ENCODE data around the gene GPSM1.

The GPSM1 gene

DNA sequence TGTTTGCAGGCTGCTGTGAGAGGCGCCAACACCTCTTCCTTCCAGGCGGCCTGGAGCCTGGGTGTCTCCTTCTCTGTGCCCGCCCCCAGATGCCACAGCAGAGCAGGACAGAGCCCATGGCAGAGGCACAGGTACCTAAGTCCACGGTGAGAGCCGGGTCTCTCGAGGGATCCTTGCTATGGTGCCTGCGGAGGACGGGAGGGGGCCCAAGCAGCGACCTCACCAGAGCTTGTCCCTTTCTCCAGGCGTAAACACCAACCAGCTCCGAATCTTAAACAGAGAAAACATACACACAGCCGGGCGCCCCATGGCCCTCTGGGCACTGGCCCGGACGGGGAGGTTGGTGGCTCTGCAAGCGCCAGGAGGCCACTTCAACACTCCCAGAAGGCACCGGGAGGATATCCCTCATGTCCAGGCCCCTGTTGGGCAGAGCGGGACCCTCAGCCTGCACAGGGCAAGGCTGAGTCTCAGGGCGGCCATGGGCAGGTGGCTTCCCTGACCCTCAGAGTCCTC lies 35.3 kb upstream of the GPSM1 start:
- DNase-seq: no peak

DNA sequence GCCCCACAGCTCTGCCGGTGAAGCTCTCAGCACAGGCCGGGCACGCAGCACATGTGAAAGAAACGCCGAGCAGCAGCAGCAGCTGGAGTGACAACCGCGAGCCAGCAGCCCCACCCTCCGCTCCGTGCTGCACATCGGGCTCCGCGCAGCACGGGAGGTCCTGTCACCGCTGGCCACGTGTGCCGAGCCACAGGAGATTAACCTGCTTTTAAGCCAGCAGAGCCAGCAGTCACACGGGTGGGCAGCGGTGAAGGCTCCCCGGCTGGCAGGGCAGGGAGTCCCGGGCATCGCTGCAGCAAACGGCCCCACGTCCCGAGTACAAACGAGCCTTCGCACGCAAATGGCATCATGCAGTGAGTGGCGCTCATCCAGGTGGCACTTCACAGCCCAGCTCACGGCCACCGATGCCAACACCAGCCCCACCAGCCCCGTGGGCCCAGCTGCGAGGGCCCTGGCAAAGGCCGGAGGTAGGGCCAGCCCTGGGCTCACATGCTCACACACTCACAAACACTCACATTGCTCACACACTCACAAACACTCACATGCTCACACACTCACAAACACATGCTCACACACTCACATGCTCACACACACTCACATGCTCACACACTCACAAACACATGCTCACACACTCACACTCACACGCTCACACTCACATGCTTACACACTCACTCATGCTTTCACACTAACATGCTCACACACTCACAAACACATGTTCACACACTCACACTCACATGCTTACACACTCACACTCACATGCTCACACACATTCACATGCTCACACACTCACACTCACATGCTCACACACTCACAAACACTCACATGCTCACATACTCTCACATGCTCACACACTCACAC lies 34.5 kb upstream of the GPSM1 start:
- DNase-seq: no peak

GRCh38 chr9:136293476-136294077 lies 33.8 kb upstream of the GPSM1 start:
- no peak for DNase-seq

DNA sequence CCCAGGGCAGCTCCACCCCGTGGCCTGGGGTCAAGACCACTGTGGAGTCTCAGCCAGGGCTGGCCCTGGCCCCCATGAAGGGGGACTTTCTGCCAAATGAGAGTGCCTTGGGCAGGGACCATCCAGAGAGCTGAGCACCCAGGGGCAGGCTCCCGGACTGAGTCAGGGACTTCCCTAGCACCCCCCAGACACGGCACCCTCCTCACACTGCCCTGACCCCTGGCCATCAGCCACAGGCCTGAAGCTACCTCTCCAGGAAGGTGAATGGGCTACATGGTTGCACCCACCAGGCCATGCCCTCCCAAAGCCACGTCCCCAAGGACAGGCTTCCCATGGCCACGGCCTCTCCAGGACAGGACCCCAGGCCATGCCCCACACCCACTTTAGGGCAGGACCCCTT lies 32.9 kb upstream of the GPSM1 start:
- no peak for DNase-seq

GRCh38 chr9:136295055-136295454 lies 32.3 kb upstream of the GPSM1 start:
- no peak for DNase-seq

DNA sequence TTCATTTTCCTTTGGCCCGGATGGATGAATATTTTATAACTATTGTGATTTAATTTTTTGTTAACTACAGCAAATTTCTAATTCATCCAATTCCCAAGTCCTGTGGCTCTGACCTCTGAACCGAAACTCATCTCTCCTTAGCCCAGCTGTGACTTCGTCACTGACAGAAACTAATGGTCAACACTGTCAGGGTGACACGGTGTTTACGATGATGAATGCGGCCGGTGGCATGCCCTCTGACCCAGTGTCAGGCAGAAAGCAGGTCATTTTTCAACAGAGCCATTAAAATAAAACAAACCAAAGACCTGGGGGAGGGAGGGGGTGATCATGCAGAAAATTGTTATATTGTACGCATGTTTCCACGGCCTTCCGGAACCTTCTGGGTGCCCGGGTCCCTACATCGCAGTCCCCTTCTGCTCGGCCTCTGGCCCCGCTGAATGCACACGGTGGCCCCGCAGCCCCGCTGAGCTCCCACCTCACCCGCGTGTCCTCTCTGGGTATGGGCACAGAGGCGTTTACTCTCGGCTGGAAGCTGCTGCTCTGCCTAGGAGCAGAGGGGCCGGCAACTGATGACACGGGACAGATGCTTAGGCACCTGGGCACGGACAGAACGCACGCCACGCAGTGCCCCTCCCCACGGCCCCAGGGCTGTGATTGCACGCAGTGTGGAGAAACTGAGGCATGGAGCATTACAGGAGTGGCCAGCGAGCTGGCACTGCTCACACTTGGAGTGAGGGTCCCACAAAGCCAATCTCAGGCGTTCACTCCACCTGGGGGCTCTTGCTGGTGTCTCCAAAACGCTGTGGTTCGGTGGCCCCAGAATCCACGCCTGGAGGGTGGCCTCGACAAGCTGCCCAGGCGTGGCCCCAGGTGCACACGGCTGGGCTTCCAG lies 31.6 kb upstream of the GPSM1 start:
- DNase-seq: no peak

DNA sequence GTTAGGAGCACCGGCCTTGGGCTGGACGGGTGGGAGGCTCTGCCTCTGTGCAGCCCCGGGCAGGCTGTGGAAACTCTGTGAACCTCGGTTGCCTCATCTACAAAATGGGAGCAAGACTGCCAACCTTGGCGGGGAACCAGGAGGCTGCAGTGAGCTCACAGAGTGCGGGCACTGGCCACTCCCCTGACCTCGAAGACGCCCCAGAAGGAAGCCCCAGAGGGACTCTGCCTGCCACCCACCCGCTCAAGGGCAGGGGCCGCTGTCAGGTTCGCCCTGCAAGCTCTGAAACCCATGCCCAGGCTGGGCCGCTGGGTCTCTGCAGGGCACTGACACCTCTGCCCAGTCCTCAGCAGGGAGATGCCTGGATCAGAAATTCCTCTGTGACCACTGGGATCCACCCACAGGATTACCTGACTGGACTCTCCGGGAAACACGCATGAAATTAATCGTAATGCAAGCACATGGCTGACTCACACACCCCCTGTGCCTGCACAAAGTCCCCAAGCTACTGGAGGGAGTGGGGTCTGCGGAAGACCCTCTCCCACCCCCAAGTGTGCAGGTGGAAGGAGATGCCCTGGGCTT lies 30.8 kb upstream of the GPSM1 start:
- DNase-seq: no peak

- no peak for DNase-seq
These were observed 30.2 kb upstream of the GPSM1 start for GRCh38 chr9:136297016-136297691.

- DNase-seq: no peak
These were observed 29.3 kb upstream of the GPSM1 start for GRCh38 chr9:136297766-136298735.

DNA sequence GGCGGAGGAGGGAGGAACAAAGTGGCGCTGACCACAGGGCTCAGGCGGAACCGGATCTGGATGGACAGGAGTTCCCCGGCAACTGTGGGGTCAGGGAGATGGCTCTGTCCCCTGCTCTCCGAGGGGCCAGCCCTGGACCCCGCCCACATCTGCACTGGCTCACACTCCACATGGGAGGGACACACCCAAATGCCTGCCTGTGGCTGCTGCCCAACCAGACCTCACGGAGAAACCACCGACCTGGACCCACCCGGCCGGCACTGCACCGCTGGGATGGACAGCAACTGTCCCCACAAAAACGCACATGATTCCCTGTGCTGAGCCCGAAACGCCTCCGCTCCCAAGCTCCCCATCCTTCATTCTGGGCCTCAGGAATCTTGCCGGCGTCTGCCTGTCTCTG lies 28.2 kb upstream of the GPSM1 start:
- no peak for DNase-seq

DNA sequence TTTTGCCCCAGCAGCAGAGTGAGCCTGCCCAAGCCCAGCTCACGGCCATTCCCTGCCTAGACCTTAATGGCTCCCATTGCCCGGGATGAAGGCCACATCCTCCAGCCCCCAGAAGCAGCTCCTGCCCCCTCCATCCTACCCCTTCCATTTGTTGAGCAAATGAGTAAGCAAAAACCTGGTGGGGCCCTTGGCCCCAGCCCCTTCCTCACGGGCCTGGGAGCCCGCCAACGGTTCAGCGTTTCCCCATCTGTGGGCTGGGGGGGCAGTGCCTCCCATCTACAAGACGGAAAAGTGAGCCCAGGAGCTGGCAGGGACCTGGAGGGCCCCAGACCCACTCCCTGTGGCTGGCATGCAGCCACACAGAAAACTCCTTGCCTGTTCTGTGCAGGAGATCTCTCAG lies 27.8 kb upstream of the GPSM1 start:
- no peak for DNase-seq

DNA sequence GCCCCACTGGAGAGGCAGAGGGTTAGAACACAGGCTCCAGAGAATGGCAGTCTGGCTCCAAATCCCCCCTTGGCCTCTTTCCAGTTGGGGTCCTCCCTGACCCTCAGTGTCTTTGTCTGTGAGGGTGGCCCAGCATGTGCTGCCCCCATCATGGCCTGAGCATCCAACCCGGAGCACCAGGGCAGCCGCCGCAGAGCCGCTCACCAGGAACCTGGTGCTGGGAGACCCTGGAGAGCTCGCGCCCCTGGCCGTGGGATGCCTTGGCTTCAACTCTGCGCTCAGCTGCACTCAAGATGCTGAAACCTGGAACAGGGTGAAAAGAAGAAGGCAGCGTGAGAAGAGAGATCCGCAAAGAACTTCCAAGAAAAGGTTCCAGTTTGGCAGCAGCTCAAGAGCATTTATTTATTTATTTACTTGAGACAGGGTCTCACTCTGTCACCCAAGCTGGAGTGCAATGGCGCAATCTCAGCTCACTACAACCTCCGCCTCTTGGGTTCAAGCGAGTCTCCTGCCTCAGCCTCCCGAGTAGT lies 27.3 kb upstream of the GPSM1 start:
- no peak for DNase-seq

DNA sequence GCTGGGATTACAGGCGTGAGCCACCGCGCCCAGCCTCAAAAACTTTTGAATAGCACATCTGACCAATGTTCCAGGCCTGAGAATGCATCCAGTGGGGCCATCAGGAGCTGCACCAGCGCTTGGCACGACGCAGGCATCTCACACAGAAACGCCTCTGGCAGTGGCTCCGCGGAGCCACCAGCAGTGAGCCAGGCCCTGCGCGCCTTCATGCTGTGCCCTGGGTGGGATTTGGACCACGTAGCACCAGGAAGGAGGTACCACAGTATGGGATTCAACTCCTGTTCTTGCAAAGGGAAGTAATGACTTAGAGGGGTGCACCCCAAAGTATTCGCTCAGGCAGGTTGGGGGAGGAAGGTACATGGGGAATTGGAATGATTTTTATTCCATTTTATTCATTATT lies 26.5 kb upstream of the GPSM1 start:
- no peak for DNase-seq

GRCh38 chr9:136302527-136302926 lies 24.8 kb upstream of the GPSM1 start:
- no peak for DNase-seq

- no peak for DNase-seq
These were observed 24.1 kb upstream of the GPSM1 start for GRCh38 chr9:136303066-136303824.

- DNase-seq: no peak
These were observed 23.4 kb upstream of the GPSM1 start, which contains the start of gene CCDC187 for GRCh38 chr9:136303825-136304416. TSS of gene CCDC187 (minus strand) at chr9:136304094. CDS start at chr9:136303830, 264 bp downstream.

DNA sequence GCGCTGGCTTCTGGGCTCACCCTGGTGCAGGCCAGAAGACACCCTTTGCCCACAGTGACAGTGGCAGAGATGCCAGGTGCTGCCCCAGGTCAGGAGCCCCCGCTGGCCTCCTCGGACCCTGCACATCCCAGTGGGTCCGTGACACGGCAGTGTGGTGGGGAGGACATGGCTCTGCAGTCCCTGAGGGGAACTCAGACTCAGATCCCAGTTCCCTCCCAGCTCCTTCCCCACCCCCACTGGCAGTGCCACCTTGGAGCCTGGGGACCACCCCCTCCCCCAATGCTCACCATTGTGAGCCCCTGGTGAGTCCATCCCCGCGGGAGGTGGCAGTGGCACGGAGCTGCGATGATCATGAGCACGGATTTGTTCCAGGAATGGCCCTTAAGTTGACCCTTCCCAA lies 22.9 kb upstream of the GPSM1 start:
- DNase-seq: no peak

DNA sequence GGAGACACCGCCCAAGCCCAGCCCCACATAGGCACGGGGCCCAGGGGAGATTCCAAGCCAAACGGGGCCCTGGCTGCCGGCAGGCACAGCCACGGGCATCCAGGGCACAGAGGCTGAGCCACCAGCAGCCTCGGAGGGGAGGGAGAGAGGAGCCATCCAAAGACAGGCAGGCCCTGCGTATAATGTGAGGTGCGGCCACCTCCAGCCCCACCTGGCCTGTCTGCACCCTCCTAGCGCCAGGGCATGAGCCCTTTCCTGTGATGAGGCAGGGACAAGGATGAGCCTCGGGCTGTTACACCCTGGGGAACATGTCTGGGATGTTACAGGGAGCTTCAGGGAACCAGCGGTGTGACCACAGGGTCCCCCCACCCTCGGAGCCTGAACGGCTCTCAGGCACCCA lies 22.4 kb upstream of the GPSM1 start:
- DNase-seq: no peak

- DNase-seq: no peak
These were observed 21.5 kb upstream of the GPSM1 start for GRCh38 chr9:136305804-136306203.
